ENCODE measurements around the gene KLHL7.
"Not testable (repeated sequence)": the region's sequence is repeated elsewhere in the genome, so short reads cannot be mapped to it uniquely, and the experiment has no call there.

The KLHL7 gene

GRCh38 chr7:23185980-23186379 is 80.4 kb downstream of the KLHL7 start:
- TF ChIP-seq, protein P1, sequence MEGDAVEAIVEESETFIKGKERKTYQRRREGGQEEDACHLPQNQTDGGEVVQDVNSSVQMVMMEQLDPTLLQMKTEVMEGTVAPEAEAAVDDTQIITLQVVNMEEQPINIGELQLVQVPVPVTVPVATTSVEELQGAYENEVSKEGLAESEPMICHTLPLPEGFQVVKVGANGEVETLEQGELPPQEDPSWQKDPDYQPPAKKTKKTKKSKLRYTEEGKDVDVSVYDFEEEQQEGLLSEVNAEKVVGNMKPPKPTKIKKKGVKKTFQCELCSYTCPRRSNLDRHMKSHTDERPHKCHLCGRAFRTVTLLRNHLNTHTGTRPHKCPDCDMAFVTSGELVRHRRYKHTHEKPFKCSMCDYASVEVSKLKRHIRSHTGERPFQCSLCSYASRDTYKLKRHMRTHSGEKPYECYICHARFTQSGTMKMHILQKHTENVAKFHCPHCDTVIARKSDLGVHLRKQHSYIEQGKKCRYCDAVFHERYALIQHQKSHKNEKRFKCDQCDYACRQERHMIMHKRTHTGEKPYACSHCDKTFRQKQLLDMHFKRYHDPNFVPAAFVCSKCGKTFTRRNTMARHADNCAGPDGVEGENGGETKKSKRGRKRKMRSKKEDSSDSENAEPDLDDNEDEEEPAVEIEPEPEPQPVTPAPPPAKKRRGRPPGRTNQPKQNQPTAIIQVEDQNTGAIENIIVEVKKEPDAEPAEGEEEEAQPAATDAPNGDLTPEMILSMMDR (conservative IDR thresholded peaks at IDR 0.05; ENCODE audit: low read length): no peak
- H3K4me3 ChIP-seq (ENCODE audit: low read length): no peak overlapping the region
- DNase-seq (ENCODE audit: low read depth): no peak

GRCh38 chr7:23191022-23191421 is 85.4 kb downstream of the KLHL7 start:
- TF ChIP-seq, protein P1 (conservative IDR thresholded peaks at IDR 0.05; ENCODE audit: low read length): no peak
- H3K4me3 ChIP-seq (ENCODE audit: low read length): no peak overlapping the region
- DNase-seq (ENCODE audit: low read depth): no peak

DNA sequence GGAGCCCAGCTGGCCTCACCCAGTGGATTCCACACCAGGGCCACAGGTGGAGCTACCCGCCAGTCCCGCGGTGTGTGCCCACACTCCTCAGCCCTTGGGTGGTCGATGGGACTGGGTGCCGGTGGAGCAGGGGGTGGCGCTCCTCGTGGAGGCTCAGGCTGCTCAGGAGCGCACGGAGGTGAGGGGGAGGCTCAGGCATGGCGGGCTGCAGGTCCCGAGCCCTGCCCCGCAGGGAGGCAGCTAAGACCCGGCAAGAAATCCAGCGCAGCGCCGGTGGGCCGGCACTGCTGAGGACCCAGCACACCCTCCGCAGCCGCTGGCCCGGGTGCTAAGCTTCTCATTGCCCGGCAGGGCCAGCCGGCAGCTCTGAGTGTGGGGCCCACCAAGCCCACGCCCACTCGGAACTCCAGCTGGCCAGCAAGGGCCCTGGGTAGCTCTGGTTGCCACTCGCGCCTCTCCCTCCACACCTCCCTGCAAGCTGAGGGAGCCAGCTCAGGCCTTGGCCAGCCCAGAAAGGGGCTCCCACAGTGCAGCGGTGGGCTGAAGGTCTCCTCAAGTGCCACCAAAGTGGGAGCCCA is 88.2 kb downstream of the KLHL7 start:
- DNase-seq (ENCODE audit: low read depth); H3K4me3 ChIP-seq (ENCODE audit: low read length): not testable (repeated sequence)

DNA sequence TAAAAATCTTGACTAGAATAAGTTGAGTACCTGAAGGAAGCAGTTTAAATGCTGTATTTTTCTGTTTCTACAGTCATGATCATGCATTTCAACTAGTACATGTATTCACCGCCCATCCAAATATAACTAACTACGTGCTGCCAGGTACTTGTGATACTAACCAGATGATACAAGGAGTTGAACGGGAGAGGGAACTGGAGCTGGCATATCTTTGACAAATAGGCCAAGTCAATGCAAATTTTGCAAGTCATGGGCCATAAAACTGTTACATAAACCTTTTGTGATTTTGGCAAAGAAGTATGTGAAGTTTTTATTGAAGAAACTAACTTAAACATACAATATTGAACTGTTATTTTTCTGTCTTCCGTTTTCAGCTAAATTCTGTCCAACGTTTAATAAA is 90.7 kb downstream of the KLHL7 start:
- H3K4me3 ChIP-seq (ENCODE audit: low read length): no peak overlapping the region
- no peak for DNase-seq (ENCODE audit: low read depth)
- TF ChIP-seq, protein P1 (conservative IDR thresholded peaks at IDR 0.05; ENCODE audit: low read length): no peak

- not testable (repeated sequence) for H3K4me3 ChIP-seq (ENCODE audit: low read length); DNase-seq (ENCODE audit: low read depth)
Measured at GRCh38 chr7:23197745-23198144, 92.2 kb downstream of the KLHL7 start.

- H3K4me3 ChIP-seq (ENCODE audit: low read length): no peak overlapping the region
- TF ChIP-seq, protein P1 (conservative IDR thresholded peaks at IDR 0.05; ENCODE audit: low read length): no peak
- no peak for DNase-seq (ENCODE audit: low read depth)
Measured at GRCh38 chr7:23200331-23200730, 94.7 kb downstream of the KLHL7 start.

GRCh38 chr7:23204241-23204640 is 98.7 kb downstream of the KLHL7 start:
- DNase-seq (ENCODE audit: low read depth): no peak
- H3K4me3 ChIP-seq (ENCODE audit: low read length): no peak overlapping the region
- TF ChIP-seq, protein P1 (conservative IDR thresholded peaks at IDR 0.05; ENCODE audit: low read length): no peak

- no peak overlapping the region for H3K4me3 ChIP-seq (ENCODE audit: low read length)
- TF ChIP-seq, protein P1 (conservative IDR thresholded peaks at IDR 0.05; ENCODE audit: low read length): no peak
- DNase-seq (ENCODE audit: low read depth): no peak
Measured at GRCh38 chr7:23205577-23205908, 100.0 kb downstream of the KLHL7 start.

All from AG10803 (cell line).